SK-N-SH (cell line): ENCODE data around the gene NUP133. TPM values are rescaled to one million over a fixed set of nuclear protein-coding genes. Genes with fewer than 3 reads are reported as not detected.

Source experiments
- CTCF ChIA-PET: fragments of 300-600, 350-600 bp; formaldehyde crosslinking; extraction: SDS; loops from one replicate; lab custom pipeline; 2021; lab: Yijun Ruan, JAX
- POLR2A ChIA-PET: fragments of 350-600 bp; sonication (Branson Sonifier 250); formaldehyde crosslinking; extraction: SDS; loops from one replicate; lab custom pipeline; 2020; ENCODE audit warnings: antibody characterized with exemption, inconsistent platforms; lab: Yijun Ruan, JAX
- DNase-seq: peaks from one replicate; pipeline ENCODE4 v3.0.0; 2012
- H2AFZ ChIP-seq: fragments of 200-600 bp; sonication (generic); 2 replicates; pipeline ENCODE4 v1.8.1; 2016; ENCODE audit warnings: antibody characterized with exemption, mild to moderate bottlenecking, low read depth
- H3F3A ChIP-seq: fragments of 200-600 bp; sonication (generic); replicated peaks from 2 replicates; pipeline ENCODE3; 2016; ENCODE audit warnings: antibody characterized with exemption, mild to moderate bottlenecking; ENCODE audit not compliant: insufficient read depth
- H3K27ac ChIP-seq, 2 experiments: fragments of 200-500 bp in 1 of 2; fragments of 200-600 bp in 1 of 2; sonication (Bioruptor generic) in 1 of 2; sonication (generic), shearing (Covaris generic) in 1 of 2; 2 replicates each; pipeline versions ENCODE4 v1.5.1 to v1.6.1; 2014 to 2016; ENCODE audit warnings: low read depth in 2 of 2, inconsistent platforms in 1 of 2, low read length in 1 of 2, mild to moderate bottlenecking in 1 of 2, mixed read lengths in 1 of 2
- H3K27me3 ChIP-seq: fragments of 200-600 bp; sonication (generic), shearing (Covaris generic); 2 replicates; pipeline ENCODE4 v1.6.1; 2016; ENCODE audit warnings: mixed run types; ENCODE audit not compliant: insufficient read depth
- H3K36me3 ChIP-seq, 2 experiments: fragments of 200-500 bp in 1 of 2; fragments of 200-600 bp in 1 of 2; sonication (Bioruptor generic) in 1 of 2; sonication (generic) in 1 of 2; replicated peaks in 1 of 2; 2 replicates each; pipeline versions ENCODE3 to v1.5.1; 2014 to 2016; ENCODE audit warnings: low read length in 1 of 2, mild to moderate bottlenecking in 1 of 2; ENCODE audit not compliant: insufficient read depth in 2 of 2, control insufficient read depth in 1 of 2
- H3K4me1 ChIP-seq, 2 experiments: fragments of 200-500 bp in 1 of 2; fragments of 200-600 bp in 1 of 2; sonication (Bioruptor generic) in 1 of 2; sonication (generic), shearing (Covaris generic) in 1 of 2; 2 replicates each; pipeline versions ENCODE4 v1.5.1 to v1.6.1; 2014 to 2016; ENCODE audit warnings: low read depth in 1 of 2, low read length in 1 of 2, mixed run types in 1 of 2; ENCODE audit not compliant: insufficient read depth in 2 of 2, control insufficient read depth in 1 of 2
- H3K4me2 ChIP-seq: fragments of 200-600 bp; sonication (generic), shearing (Covaris generic); 2 replicates; pipeline ENCODE4 v1.6.1; 2017; ENCODE audit warnings: mixed run types
- H3K4me3 ChIP-seq, 2 experiments: fragments of 200-500 bp in 1 of 2; fragments of 200-600 bp in 1 of 2; sonication (Bioruptor generic) in 1 of 2; sonication (generic), shearing (Covaris generic) in 1 of 2; 2 replicates each; pipeline versions ENCODE4 v1.5.1 to v1.8.1; 2014 to 2016; ENCODE audit warnings: low read depth in 2 of 2, inconsistent platforms in 1 of 2, low read length in 1 of 2, mild to moderate bottlenecking in 1 of 2, mixed read lengths in 1 of 2, moderate library complexity in 1 of 2
- H3K79me2 ChIP-seq: fragments of 200-600 bp; sonication (generic); 2 replicates; pipeline ENCODE4 v1.8.1; 2017; ENCODE audit warnings: mild to moderate bottlenecking; ENCODE audit not compliant: insufficient read depth
- H3K9ac ChIP-seq: fragments of 200-600 bp; sonication (generic); 2 replicates; pipeline ENCODE4 v1.6.1; 2017; ENCODE audit warnings: mixed run types
- H3K9me2 ChIP-seq: fragments of 200-600 bp; sonication (generic); 2 replicates; pipeline ENCODE4 v1.6.1; 2017; ENCODE audit warnings: mixed run types
- H3K9me3 ChIP-seq: fragments of 200-600 bp; sonication (generic); 2 replicates; pipeline ENCODE4 v1.6.1; 2017; ENCODE audit warnings: mixed run types, mild to moderate bottlenecking, moderate library complexity
- H4K20me1 ChIP-seq: fragments of 200-600 bp; sonication (generic); 2 replicates; pipeline ENCODE4 v1.6.1; 2017; ENCODE audit warnings: mild to moderate bottlenecking, mixed run types; ENCODE audit not compliant: insufficient read depth
- CHD2 ChIP-seq: fragments of 150-350 bp; IDR thresholded peaks from 2 replicates; pipeline ENCODE4 v1.6.1; 2018; ENCODE audit warnings: low read length; ENCODE audit not compliant: partially characterized antibody
- EZH2phosphoT487 ChIP-seq: fragments of 200-600 bp; sonication (generic); IDR thresholded peaks from 2 replicates; pipeline ENCODE4 v1.6.1; 2017; ENCODE audit warnings: low read depth, mixed run types, mild to moderate bottlenecking, antibody characterized with exemption, moderate library complexity, borderline replicate concordance
- GABPA ChIP-seq: IDR thresholded peaks from 2 replicates; pipeline ENCODE4 v1.4.0; 2012; ENCODE audit warnings: low read depth, mild to moderate bottlenecking
- MAX ChIP-seq: IDR thresholded peaks from 2 replicates; pipeline ENCODE4 v1.4.0; 2012; ENCODE audit warnings: low read depth
- RFX5 ChIP-seq: IDR thresholded peaks from 2 replicates; pipeline ENCODE4 v1.6.1; 2012; ENCODE audit warnings: mild to moderate bottlenecking, improper control_type of control experiment, low read length
- TEAD4 ChIP-seq: IDR thresholded peaks from 2 replicates; pipeline ENCODE4 v1.4.0; 2012; ENCODE audit warnings: mild to moderate bottlenecking, borderline replicate concordance; ENCODE audit not compliant: insufficient read depth
- WGBS: methylation state at CpG from one replicate; pipeline ENCODE4 v1.1.6; 2017; ENCODE audit warnings: low lambda C conversion rate; 5-methylcytosine and 5-hydroxymethylcytosine counted together
- polyA plus RNA-seq, 3 experiments: library from polyadenylated mRNA; depleted of rRNA; stranded (reverse); fragments of >200 nt; gene quantifications; 2 replicates each; pipeline ENCODE4 v1.2.3, GENCODE V29; 2012

The NUP133 gene
- polyA plus RNA-seq, 1 of the 3 experiments (the other 2 are of a cell fraction), result 10.9 TPM

- TF ChIP-seq MAX (peak; percentile 64; the same call in 1 of the 2 replicates), GABPA (no peak), TEAD4 (no peak), EZH2phosphoT487 (no peak)
Observed at GRCh38 chr1:229410692-229411433, 97.3 kb downstream of the NUP133 start (continued).

- 60% methylated on average over 9 of the region's 9 CpGs for WGBS
- H3K9me2 ChIP-seq, result no peaks in the 10 kb centered on the region
- no peaks in the 10 kb centered on the region for H3K9me3 ChIP-seq
- ChIA-PET POLR2A (interaction anchor here (0.7 to 2.7 kb wide), 5 partner anchors 16 to 151 kb away, joined by 3 to 9 read pairs (median 3); partner anchors contain the start of gene CCSAP), CTCF (interaction anchor here (0.6 to 2.9 kb wide), 7 partner anchors 26 to 153 kb away, joined by 3 to 12 read pairs (median 4); no protein-coding TSS in a partner anchor)
- H3K27ac ChIP-seq, result peak overlapping the region in 1 of 2 experiments; percentile 95; a peak in 2 of 4 replicates
- no peaks in the 10 kb centered on the region for H4K20me1 ChIP-seq
- no peak for DNase-seq
- peak overlapping the region in 1 of 2 experiments; percentile 12; a peak in 1 of 4 replicates for H3K4me3 ChIP-seq
- H3K9ac ChIP-seq, result no peak overlapping the region
- H3F3A ChIP-seq, result peaks cover 5% of the 10 kb centered on the region
- H3K36me3 ChIP-seq, result no peaks in the 10 kb centered on the region
- peaks cover 10 to 43% of the 10 kb centered on the region in 2 experiments for H3K4me1 ChIP-seq
- H2AFZ ChIP-seq, result peak overlapping the region; percentile 81
- H3K79me2 ChIP-seq, result no peaks in the 10 kb centered on the region
- peak overlapping the region; percentile 70 for H3K4me2 ChIP-seq
- TF ChIP-seq CHD2, result no peak
- no peaks in the 10 kb centered on the region for H3K27me3 ChIP-seq
Observed at GRCh38 chr1:229410370-229410691, 97.8 kb downstream of the NUP133 start.

GRCh38 chr1:229409616-229410369 is 98.3 kb downstream of the NUP133 start:
- Histone ChIP-seq H3K79me2 (no peaks in the 10 kb centered on the region), H3K4me3 (no peak overlapping the region), H3K9ac (no peak overlapping the region), H3K9me2 (no peaks in the 10 kb centered on the region), H3K4me1 (peaks cover 10 to 43% of the 10 kb centered on the region in 2 experiments), H3K36me3 (no peaks in the 10 kb centered on the region), H3K27ac (peak overlapping the region in 1 of 2 experiments; percentile 95; a peak in 2 of 4 replicates), H3K4me2 (peak overlapping the region; percentile 70), H4K20me1 (no peaks in the 10 kb centered on the region), H3K27me3 (no peaks in the 10 kb centered on the region), H3F3A (peaks cover 5% of the 10 kb centered on the region), H2AFZ (no peak overlapping the region), H3K9me3 (no peaks in the 10 kb centered on the region)
- ChIA-PET POLR2A (interaction anchor here (2.1 to 2.7 kb wide), 2 partner anchors 67 to 73 kb away, joined by 4 to 9 read pairs; partner anchors contain the start of gene CCSAP), CTCF (interaction anchor here (0.7 to 2.9 kb wide), 7 partner anchors 27 to 155 kb away, joined by 3 to 12 read pairs (median 4); no protein-coding TSS in a partner anchor)
- peak; percentile 49 for TF ChIP-seq CHD2
- no peak for TF ChIP-seq RFX5
- peak; percentile 67 for DNase-seq
- 71% methylated on average over 12 of the region's 18 CpGs for WGBS
